ENCODE measurements around the gene SLC25A45. TPM values are rescaled to one million over a fixed set of nuclear protein-coding genes. Genes with fewer than 3 reads are reported as not detected.

The SLC25A45 gene
- polyA plus RNA-seq, 1 donor (not counting 4 experiments of a cell fraction or from before 2014, with no cell fraction given) = 0.20 TPM

DNA sequence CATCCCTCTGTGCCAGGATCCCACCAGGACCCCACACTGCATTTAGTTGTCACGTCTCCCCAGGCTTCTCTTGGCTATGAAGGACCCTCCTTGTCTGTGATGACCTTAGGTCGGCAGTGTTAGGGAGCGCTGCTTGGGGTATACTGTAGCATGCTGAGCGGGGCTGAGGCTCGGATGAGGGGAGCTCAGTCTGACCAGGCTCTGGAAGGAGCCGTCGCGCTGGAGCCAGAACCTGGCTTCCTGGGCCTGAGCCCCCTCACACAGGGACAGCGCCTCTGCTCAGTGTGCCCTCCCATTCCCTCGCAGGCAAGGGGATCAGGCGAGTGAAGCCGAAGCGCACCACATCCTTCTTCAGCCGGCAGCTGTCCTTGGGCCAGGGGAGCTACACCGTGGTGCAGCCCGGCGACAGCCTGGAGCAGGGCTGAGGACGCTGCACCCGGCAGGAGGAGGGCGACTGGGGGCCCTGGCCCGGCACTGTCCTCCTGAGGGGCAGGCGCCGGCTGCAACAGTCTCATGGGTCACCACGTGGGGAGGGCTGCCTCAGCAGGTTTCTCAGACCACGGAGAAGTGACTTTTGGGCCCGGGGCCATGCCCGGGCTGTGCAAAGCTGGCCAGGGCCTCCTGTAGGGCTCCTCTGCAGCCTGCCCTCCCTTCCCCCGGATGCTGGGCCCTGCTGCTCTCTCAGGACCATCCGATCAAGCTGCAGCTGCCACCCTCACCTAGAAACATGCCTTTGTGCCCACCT, 28.7 kb upstream of the SLC25A45 start:
- no peak overlapping the region for H3K4me2 ChIP-seq (ENCODE audit: control insufficient read depth, extremely low read depth, insufficient read depth, low read depth, low read length)
- FAIRE-seq (no peak), DNase-seq (ENCODE audit: low read depth, low spot score) (no peak)
- dilution Hi-C loops (cut with MboI; ENCODE audit: extremely low pct_ligation_motif_present, low sequenced_read_pairs) = no loop called here
- H3K36me3 ChIP-seq (ENCODE audit: control insufficient read depth in 2 of 2, extremely low read depth in 1 of 2, insufficient read depth in 2 of 2, low read length in 2 of 2) = peaks cover 11 to 28% of the 10 kb centered on the region in 2 experiments
- H3K9me1 ChIP-seq (ENCODE audit: control insufficient read depth, extremely low read depth, insufficient read depth, low read length) = no peaks in the 10 kb centered on the region
- no peak overlapping the region for H3K27ac ChIP-seq (ENCODE audit: control insufficient read depth, insufficient read depth, low read length)
- H4K20me1 ChIP-seq (ENCODE audit: control insufficient read depth, extremely low read depth, insufficient read depth, low read length) = no peaks in the 10 kb centered on the region
- peaks cover 3% of the 10 kb centered on the region for H3K4me1 ChIP-seq (ENCODE audit: control insufficient read depth, extremely low read depth, insufficient read depth, low read length)
- no peak for TF ChIP-seq EZH2 (IDR thresholded peaks at IDR 0.05; ENCODE audit: low read length)
- TF ChIP-seq, protein P1, sequence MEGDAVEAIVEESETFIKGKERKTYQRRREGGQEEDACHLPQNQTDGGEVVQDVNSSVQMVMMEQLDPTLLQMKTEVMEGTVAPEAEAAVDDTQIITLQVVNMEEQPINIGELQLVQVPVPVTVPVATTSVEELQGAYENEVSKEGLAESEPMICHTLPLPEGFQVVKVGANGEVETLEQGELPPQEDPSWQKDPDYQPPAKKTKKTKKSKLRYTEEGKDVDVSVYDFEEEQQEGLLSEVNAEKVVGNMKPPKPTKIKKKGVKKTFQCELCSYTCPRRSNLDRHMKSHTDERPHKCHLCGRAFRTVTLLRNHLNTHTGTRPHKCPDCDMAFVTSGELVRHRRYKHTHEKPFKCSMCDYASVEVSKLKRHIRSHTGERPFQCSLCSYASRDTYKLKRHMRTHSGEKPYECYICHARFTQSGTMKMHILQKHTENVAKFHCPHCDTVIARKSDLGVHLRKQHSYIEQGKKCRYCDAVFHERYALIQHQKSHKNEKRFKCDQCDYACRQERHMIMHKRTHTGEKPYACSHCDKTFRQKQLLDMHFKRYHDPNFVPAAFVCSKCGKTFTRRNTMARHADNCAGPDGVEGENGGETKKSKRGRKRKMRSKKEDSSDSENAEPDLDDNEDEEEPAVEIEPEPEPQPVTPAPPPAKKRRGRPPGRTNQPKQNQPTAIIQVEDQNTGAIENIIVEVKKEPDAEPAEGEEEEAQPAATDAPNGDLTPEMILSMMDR (optimal IDR thresholded peaks at IDR 0.05 in 1 of 3, IDR thresholded peaks at IDR 0.05 in 1 of 3, conservative IDR thresholded peaks at IDR 0.05 in 1 of 3; ENCODE audit: extremely low read depth in 1 of 3, insufficient read depth in 2 of 3, low read length in 3 of 3) = no peak
- no peaks in the 10 kb centered on the region for H3K27me3 ChIP-seq (ENCODE audit: control insufficient read depth, extremely low read depth, insufficient read depth, low read length)
- H3K9me3 ChIP-seq (ENCODE audit: control insufficient read depth, low read depth, low read length) = no peaks in the 10 kb centered on the region
- H2AFZ ChIP-seq (ENCODE audit: control insufficient read depth, low read length) = no peak overlapping the region
- no peak overlapping the region for H3K4me3 ChIP-seq (ENCODE audit: control insufficient read depth in 2 of 3, extremely low read depth in 1 of 3, insufficient read depth in 2 of 3, low read depth in 1 of 3, low read length in 3 of 3)
- no peaks in the 10 kb centered on the region for H3K79me2 ChIP-seq (ENCODE audit: control insufficient read depth, insufficient read depth, low read length)
- no peak overlapping the region for H3K9ac ChIP-seq (ENCODE audit: control insufficient read depth, extremely low read depth, insufficient read depth, low read length)

DNA sequence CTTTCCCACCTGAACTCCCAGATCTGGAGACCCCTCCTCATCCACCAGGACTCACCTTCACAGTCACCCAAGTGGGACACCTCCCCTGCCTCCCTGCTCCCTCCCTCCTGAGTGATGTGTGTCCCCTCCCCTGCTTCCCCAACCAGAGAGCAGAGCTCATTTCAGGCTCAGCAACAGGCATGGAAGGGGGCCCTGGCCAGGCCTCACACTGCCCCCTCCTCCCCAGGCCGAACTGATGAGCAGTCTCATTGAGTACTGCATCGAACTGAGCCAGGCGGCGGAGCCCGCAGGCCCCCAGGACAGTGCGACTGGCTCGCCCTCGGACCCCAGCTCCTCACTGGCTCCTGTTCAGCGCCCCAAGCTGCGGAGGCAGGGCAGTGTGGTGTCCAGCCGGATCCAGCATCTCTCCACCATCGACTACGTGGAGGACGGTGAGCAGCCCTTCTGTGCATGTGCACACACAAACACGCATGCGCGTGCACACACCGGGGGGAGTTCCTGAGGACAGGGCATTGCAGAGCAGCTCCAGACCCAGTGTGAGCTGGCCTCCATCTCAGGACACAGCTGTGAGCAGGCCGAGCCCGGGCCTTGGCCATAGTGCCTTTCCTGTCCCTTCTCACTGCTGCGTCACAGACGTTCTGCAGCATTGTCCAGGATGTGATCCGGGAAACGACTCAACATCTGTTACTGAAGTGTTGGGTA, 22.3 kb upstream of the SLC25A45 start:
- H3K36me3 ChIP-seq (ENCODE audit: control insufficient read depth in 2 of 2, extremely low read depth in 1 of 2, insufficient read depth in 2 of 2, low read length in 2 of 2) = peaks cover 26 to 33% of the 10 kb centered on the region in 2 experiments
- H3K27me3 ChIP-seq (ENCODE audit: control insufficient read depth, extremely low read depth, insufficient read depth, low read length) = no peaks in the 10 kb centered on the region
- H2AFZ ChIP-seq (ENCODE audit: control insufficient read depth, low read length) = no peak overlapping the region
- no peak overlapping the region for H3K4me2 ChIP-seq (ENCODE audit: control insufficient read depth, extremely low read depth, insufficient read depth, low read depth, low read length)
- no peaks in the 10 kb centered on the region for H3K9me3 ChIP-seq (ENCODE audit: control insufficient read depth, low read depth, low read length)
- DNase-seq (ENCODE audit: low read depth, low spot score) = no peak
- H3K4me3 ChIP-seq (ENCODE audit: control insufficient read depth in 2 of 3, extremely low read depth in 1 of 3, insufficient read depth in 2 of 3, low read depth in 1 of 3, low read length in 3 of 3) = no peak overlapping the region
- dilution Hi-C loops (cut with MboI; ENCODE audit: extremely low pct_ligation_motif_present, low sequenced_read_pairs) = no loop called here
- FAIRE-seq = no peak
- H3K4me1 ChIP-seq (ENCODE audit: control insufficient read depth, extremely low read depth, insufficient read depth, low read length) = no peaks in the 10 kb centered on the region
- H3K79me2 ChIP-seq (ENCODE audit: control insufficient read depth, insufficient read depth, low read length) = no peaks in the 10 kb centered on the region
- H4K20me1 ChIP-seq (ENCODE audit: control insufficient read depth, extremely low read depth, insufficient read depth, low read length) = no peaks in the 10 kb centered on the region
- TF ChIP-seq, protein P1 (optimal IDR thresholded peaks at IDR 0.05 in 1 of 3, IDR thresholded peaks at IDR 0.05 in 1 of 3, conservative IDR thresholded peaks at IDR 0.05 in 1 of 3; ENCODE audit: extremely low read depth in 1 of 3, insufficient read depth in 2 of 3, low read length in 3 of 3) = no peak
- TF ChIP-seq EZH2 (IDR thresholded peaks at IDR 0.05; ENCODE audit: low read length) = no peak
- no peak overlapping the region for H3K27ac ChIP-seq (ENCODE audit: control insufficient read depth, insufficient read depth, low read length)
- no peaks in the 10 kb centered on the region for H3K9me1 ChIP-seq (ENCODE audit: control insufficient read depth, extremely low read depth, insufficient read depth, low read length)
- no peak overlapping the region for H3K9ac ChIP-seq (ENCODE audit: control insufficient read depth, extremely low read depth, insufficient read depth, low read length)

Measured in keratinocyte (primary cell).